GM18526 (cell line): ENCODE measurements around the gene CDK19.

ENCODE experiments used
- POLR2A ChIP-seq: IDR thresholded peaks from 3 replicates; pipeline ENCODE4 v1.6.1; 2011; ENCODE audit not compliant: insufficient read length; ENCODE audit errors: extremely low read depth

The CDK19 gene

GRCh38 chr6:110815411-110816409 lies at the start of gene CDK19:
Gene CDK19 (minus strand): TSS chr6:110815469. CDS start chr6:110815136, 333 bp downstream.
- peak; percentile 91 for TF ChIP-seq POLR2A

DNA sequence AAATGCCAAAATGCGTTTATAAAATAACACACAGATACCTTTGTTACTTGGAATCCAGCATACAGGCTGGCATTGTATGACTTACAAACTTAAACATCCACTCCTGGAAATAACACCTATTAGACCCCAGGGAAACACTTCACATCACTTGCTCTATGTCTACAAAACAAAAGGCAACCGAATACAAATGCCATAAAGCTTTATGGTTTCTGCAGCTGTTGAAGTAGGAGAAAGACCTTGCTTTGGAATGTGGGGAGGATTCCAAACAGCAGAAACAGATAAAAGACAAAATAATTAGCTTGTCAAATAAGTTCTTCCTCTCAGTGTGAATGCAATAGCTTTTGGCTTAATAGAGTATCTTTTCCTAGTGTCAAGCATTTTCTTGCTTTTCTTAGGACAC lies 49.6 kb upstream of the CDK19 start:
- TF ChIP-seq POLR2A, result no peak

- TF ChIP-seq POLR2A, result no peak
Measured at GRCh38 chr6:110859335-110859792, 44.1 kb upstream of the CDK19 start.

- no peak for TF ChIP-seq POLR2A
Measured at GRCh38 chr6:110858562-110859214, 43.4 kb upstream of the CDK19 start.

GRCh38 chr6:110858016-110858415 lies 42.7 kb upstream of the CDK19 start:
- no peak for TF ChIP-seq POLR2A

DNA sequence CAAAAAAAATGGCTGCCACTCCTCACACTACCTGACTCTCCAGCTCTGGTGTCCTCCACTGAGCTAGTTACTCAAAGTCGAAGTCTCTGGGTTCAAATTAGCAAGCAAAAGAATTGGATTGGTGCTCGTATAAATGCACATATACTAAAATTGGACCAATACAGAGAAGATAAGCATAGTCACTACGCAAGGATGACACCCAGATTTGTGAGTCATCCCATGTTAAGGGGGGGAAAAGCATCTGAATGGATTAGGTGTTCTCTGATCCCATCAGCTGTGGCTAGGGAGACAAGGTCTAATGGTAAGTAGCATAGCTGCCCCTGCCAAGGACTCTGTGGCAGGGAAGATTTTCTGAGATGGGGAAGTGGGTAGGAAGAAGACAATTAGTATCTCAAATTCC lies 41.0 kb upstream of the CDK19 start:
- TF ChIP-seq POLR2A, result no peak

DNA sequence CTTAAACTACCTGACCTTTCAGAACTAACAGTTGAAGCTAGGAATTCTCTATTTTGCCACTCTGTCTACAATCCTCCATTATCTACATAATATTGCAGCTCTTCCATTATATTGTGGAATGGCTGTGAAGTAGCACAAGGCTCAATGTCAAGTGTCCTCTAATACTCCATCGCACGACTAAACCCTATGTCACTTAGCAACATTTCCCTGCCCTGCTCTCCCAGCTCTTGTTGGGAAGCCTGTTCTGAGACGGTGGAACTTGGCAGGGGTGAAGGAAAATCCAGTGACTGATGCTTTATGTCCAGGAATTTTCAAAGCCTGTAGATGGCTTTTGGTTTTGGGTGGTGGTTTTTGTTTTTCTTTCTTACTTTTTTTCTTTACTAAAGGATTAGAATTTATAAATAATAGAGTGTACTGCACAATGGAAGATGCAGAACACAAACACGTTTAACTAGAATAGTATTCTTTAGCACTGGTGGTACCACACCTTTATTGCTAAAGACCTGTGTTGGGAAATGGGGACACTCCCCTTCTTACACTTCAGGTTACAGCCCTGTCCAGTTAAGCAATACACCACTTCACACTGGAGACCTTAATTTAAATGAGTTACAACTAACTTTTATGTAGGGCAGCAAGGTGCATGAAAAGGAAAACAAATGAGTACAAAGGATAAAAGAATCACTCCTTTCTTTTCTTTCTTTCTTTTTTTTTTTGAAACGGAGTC lies 38.6 kb upstream of the CDK19 start:
- TF ChIP-seq POLR2A, result no peak

GRCh38 chr6:110852773-110853172 lies 37.5 kb upstream of the CDK19 start:
- TF ChIP-seq POLR2A, result no peak

- TF ChIP-seq POLR2A, result no peak
Measured at GRCh38 chr6:110849781-110850180, 34.5 kb upstream of the CDK19 start.

- TF ChIP-seq POLR2A, result no peak
Measured at GRCh38 chr6:110841266-110841665, 26.0 kb upstream of the CDK19 start.

DNA sequence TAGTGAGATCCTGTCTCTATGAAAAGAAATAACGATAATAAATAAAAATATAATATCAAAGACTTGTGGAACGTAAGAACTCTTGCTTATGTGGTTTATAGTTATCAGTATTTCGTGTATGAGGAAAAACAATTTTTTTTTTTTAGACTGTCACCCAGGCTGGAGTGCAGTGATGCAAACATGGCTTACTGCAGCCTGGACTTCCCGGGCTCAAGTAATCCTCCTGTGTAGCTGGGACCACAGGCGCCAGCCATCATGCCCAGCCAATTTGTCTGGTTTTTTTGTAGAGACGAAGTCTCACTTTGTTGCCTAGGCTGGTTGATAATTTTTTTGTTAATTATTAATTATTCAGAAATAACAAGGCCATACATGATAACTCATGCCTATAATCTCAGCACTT lies 18.6 kb upstream of the CDK19 start:
- no peak for TF ChIP-seq POLR2A

GRCh38 chr6:110831405-110831804 lies 16.1 kb upstream of the CDK19 start:
- no peak for TF ChIP-seq POLR2A

DNA sequence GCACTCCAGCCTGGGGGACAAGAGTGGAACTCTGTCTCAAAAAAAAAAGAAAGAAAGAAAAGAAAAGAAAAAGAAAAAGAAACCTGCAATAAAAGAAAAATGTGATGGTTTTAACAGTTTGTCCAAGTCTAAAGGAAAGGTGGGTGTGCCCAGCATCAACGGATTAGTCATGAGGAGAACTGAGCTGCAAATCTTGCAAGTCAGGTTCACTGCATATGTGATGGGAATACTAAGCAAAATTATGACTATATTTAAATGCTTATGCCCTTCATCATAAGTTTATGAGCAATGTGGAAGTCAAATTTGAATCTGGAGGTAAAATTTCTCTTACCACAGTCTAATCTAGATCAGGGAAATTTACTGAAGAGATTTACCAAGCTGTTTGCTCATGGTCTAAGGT lies 13.1 kb upstream of the CDK19 start:
- no peak for TF ChIP-seq POLR2A

GRCh38 chr6:110826236-110827129 lies 11.2 kb upstream of the CDK19 start:
- TF ChIP-seq POLR2A, result no peak
